Choroid plexus epithelial cell (primary cell): ENCODE data around the gene LILRB3.
"Not testable (repeated sequence)": the region's sequence is repeated elsewhere in the genome, so short reads cannot be mapped to it uniquely, and the experiment has no call there.

ENCODE experiments used
- DNase-seq: peaks from one replicate; pipeline ENCODE4 v3.0.0-alpha.2; 2010; ENCODE audit warnings: low read depth
- H3K4me3 ChIP-seq: 2 replicates; pipeline ENCODE4 v1.5.1; 2011; ENCODE audit warnings: low read depth, mild to moderate bottlenecking, control low read depth, low read length, moderate library complexity
- CTCF ChIP-seq: conservative IDR thresholded peaks from 2 replicates; pipeline ENCODE4 v1.5.1; 2011; ENCODE audit warnings: low read depth, mild to moderate bottlenecking, control low read depth, inconsistent platforms, low read length, moderate library complexity

Gene LILRB3

GRCh38 chr19:54252243-54252642 lies 29.4 kb upstream of the LILRB3 start:
- no peak for TF ChIP-seq CTCF
- no peak overlapping the region for H3K4me3 ChIP-seq
- DNase-seq: no peak

GRCh38 chr19:54248016-54248601 lies 25.3 kb upstream of the LILRB3 start:
- TF ChIP-seq CTCF: no peak
- peak; percentile 51 for DNase-seq
- H3K4me3 ChIP-seq: no peak overlapping the region

- no peak overlapping the region for H3K4me3 ChIP-seq
- DNase-seq: no peak
- TF ChIP-seq CTCF: no peak
Measured at GRCh38 chr19:54247106-54247930, 24.5 kb upstream of the LILRB3 start.

GRCh38 chr19:54245936-54246335 lies 23.1 kb upstream of the LILRB3 start:
- no peak overlapping the region for H3K4me3 ChIP-seq
- TF ChIP-seq CTCF: no peak
- no peak for DNase-seq

- DNase-seq, H3K4me3 ChIP-seq: not testable (repeated sequence)
Measured at GRCh38 chr19:54243809-54244208, 21.0 kb upstream of the LILRB3 start.

- not testable (repeated sequence) for H3K4me3 ChIP-seq, DNase-seq
Measured at GRCh38 chr19:54242646-54243045, 19.8 kb upstream of the LILRB3 start, which contains the start of gene LILRA6. Gene LILRA6, minus strand, starts transcription at chr19:54242790.

GRCh38 chr19:54242234-54242633 lies 19.4 kb upstream of the LILRB3 start:
- not testable (repeated sequence) for DNase-seq, H3K4me3 ChIP-seq

- not testable (repeated sequence) for DNase-seq, H3K4me3 ChIP-seq
Measured at GRCh38 chr19:54240372-54241336, 17.8 kb upstream of the LILRB3 start.

GRCh38 chr19:54239491-54240371 lies 16.9 kb upstream of the LILRB3 start:
- DNase-seq, H3K4me3 ChIP-seq: not testable (repeated sequence)
